Esophagus muscularis mucosa (tissue), 4 donors: ENCODE data around the gene GNAS-AS1. TPM values are rescaled to one million over a fixed set of nuclear protein-coding genes. Genes with fewer than 3 reads are reported as not detected.

Source experiments
- DNase-seq: peaks from one replicate; pipeline ENCODE4 v3.0.0-alpha.2; 2017; ENCODE audit errors: extremely low spot score
- H3K27ac ChIP-seq, 4 donors: fragments of 200-600 bp; sonication (generic); replicated peaks in 1 of 4; 1 replicate in 3 of 4; 2 replicates in 1 of 4; pipeline ENCODE4 v1.5.1; 2016 to 2019; ENCODE audit warnings: mild to moderate bottlenecking in 1 of 4
- H3K27me3 ChIP-seq, 4 donors: fragments of 200-600 bp; sonication (generic); one replicate each; pipeline versions ENCODE4 v1.5.1 to v1.6.0; 2016 to 2019
- H3K36me3 ChIP-seq, 4 donors: fragments of 200-600 bp; sonication (generic); one replicate each; pipeline ENCODE4 v1.5.1; 2016 to 2019
- H3K4me1 ChIP-seq, 4 donors: fragments of 200-600 bp; sonication (generic); one replicate each; pipeline ENCODE4 v1.5.1; 2016 to 2019
- H3K4me3 ChIP-seq, 4 donors: fragments of 200-600 bp; sonication (generic); 1 replicate in 2 of 4; 2 replicates in 2 of 4; pipeline ENCODE4 v1.5.1; 2016 to 2019; ENCODE audit warnings: mild to moderate bottlenecking in 4 of 4, moderate library complexity in 1 of 4
- H3K9me3 ChIP-seq, 4 donors: fragments of 200-600 bp; sonication (generic); 1 replicate in 3 of 4; 2 replicates in 1 of 4; pipeline ENCODE4 v1.5.1; 2016 to 2019
- EP300 ChIP-seq: sonication (generic); formaldehyde crosslinking; IDR thresholded peaks from one replicate; pipeline ENCODE4 v1.6.1; 2017; ENCODE audit warnings: antibody characterized with exemption
- POLR2A ChIP-seq: fragments of 450-650 bp; IDR thresholded peaks from one replicate; pipeline ENCODE4 v1.6.1; 2017; ENCODE audit warnings: antibody characterized with exemption, moderate library complexity, mild to moderate bottlenecking, low read depth
- POLR2AphosphoS5 ChIP-seq, 2 donors: sonication (generic); formaldehyde crosslinking; IDR thresholded peaks; one replicate each; pipeline ENCODE4 v1.6.1; 2017; ENCODE audit warnings: antibody characterized with exemption in 2 of 2
- WGBS: methylation state at CpG from one replicate; pipeline ENCODE4 v1.1.5; 2018; 5-methylcytosine and 5-hydroxymethylcytosine counted together
- intact Hi-C: fragments of 100-400 bp; cut with DNase I; formaldehyde crosslinking; loops from one replicate; pipeline ENCODE4 v1.15.1; 2023
- total RNA-seq, 4 donors: library from RNA; depleted of rRNA; stranded (reverse); fragments of >200 nt; gene quantifications; one replicate each; pipeline versions ENCODE4 v1.1.0 to v1.2.1, GENCODE V29; 2016
- TF ChIP-seq, protein P1 (sequence below), 3 experiments: fragments of 200-600 bp in 2 of 3; fragments of 450-650 bp in 1 of 3; sonication (generic) in 2 of 3; IDR thresholded peaks; one replicate each; pipeline ENCODE4 v1.5.1; 2017 to 2019; ENCODE audit warnings: antibody characterized with exemption in 3 of 3, mild to moderate bottlenecking in 2 of 3, moderate library complexity in 1 of 3

GNAS-AS1 gene
- total RNA-seq, 4 donors from 2014 or later = 0.13 to 0.42 (median 0.23) TPM; not detected in 1

DNA sequence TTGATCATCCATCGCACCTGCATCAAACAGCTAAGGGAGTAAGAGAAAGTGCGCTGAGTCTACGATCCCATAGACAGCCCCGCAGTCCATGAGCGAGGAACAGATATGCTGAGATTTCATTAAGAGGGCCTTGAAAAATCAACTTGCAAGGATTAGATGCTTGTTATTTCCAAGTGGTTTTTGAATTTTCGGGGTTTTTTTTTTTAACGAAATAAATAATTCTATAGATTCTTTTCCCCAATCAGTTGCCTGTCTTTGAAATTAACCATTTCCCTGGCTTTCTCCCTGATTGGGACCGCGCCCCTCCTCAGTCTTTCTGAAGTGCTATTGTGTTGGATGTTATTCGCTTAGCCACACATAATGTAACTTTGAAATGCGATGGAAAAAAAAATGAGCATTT lies 48.6 kb downstream of the GNAS-AS1 start:
- no peak overlapping the region for H3K27ac ChIP-seq
- WGBS = 93% methylated on average over 11 of the region's 11 CpGs
- TF ChIP-seq POLR2AphosphoS5 (IDR thresholded peaks at IDR 0.05) (no peak), EP300 (no peak), POLR2A (no peak)
- TF ChIP-seq, protein P1, sequence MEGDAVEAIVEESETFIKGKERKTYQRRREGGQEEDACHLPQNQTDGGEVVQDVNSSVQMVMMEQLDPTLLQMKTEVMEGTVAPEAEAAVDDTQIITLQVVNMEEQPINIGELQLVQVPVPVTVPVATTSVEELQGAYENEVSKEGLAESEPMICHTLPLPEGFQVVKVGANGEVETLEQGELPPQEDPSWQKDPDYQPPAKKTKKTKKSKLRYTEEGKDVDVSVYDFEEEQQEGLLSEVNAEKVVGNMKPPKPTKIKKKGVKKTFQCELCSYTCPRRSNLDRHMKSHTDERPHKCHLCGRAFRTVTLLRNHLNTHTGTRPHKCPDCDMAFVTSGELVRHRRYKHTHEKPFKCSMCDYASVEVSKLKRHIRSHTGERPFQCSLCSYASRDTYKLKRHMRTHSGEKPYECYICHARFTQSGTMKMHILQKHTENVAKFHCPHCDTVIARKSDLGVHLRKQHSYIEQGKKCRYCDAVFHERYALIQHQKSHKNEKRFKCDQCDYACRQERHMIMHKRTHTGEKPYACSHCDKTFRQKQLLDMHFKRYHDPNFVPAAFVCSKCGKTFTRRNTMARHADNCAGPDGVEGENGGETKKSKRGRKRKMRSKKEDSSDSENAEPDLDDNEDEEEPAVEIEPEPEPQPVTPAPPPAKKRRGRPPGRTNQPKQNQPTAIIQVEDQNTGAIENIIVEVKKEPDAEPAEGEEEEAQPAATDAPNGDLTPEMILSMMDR (IDR thresholded peaks at IDR 0.05) = no peak
- DNase-seq = no peak
- H3K4me1 ChIP-seq = no peaks in the 10 kb centered on the region
- H3K9me3 ChIP-seq = no peaks in the 10 kb centered on the region
- H3K27me3 ChIP-seq = peaks cover 0 to 35% (median 0%) of the 10 kb centered on the region in 4 donors
- intact Hi-C loops = no loop called here
- no peaks in the 10 kb centered on the region for H3K36me3 ChIP-seq
- no peak overlapping the region for H3K4me3 ChIP-seq

DNA sequence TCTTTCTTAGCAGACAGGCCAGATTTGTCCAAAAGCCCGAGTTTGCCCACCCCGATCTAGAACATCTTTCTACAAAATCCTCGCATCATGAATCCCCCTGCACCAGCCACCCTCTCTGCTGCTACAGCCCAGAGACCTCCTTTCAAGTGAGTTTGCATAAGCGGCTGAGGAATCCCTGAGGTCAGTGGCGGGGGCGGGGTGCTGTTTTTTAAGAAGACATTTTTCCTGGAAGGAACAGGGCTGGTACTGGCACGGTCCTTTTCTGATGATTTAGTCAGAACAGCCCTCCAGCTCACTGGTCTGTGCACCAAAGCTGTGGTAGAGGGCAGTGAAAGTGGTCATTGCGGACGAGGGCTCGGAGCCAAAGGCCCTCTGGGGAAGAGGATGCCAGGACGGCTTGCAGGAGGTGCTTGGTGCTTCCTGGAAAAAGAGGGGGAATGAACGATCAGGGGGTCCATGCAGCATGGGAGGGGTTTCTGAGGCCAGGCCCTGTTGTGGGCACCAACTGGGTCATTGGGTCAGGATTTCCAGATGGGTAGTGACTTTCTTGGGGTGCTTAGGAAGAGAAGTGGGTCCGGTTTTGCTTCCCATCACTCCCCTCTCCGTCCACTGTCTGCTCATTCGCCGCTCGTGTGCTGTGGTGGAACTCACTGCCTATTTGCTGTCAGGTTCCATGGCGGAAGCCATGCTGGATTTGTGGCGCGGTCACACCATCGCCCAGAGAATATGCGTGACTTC lies 50.4 kb downstream of the GNAS-AS1 start:
- no peak overlapping the region for H3K27ac ChIP-seq
- no peaks in the 10 kb centered on the region for H3K9me3 ChIP-seq
- WGBS = 73% methylated on average over 22 of the region's 22 CpGs
- H3K4me1 ChIP-seq = no peaks in the 10 kb centered on the region
- intact Hi-C loops = no loop called here
- H3K27me3 ChIP-seq = peaks cover 0 to 41% (median 0%) of the 10 kb centered on the region in 4 donors
- DNase-seq = no peak
- TF ChIP-seq EP300 (no peak), POLR2A (no peak), POLR2AphosphoS5 (IDR thresholded peaks at IDR 0.05) (no peak)
- TF ChIP-seq, protein P1 (IDR thresholded peaks at IDR 0.05) = no peak
- H3K4me3 ChIP-seq = no peak overlapping the region
- H3K36me3 ChIP-seq = no peaks in the 10 kb centered on the region

DNA sequence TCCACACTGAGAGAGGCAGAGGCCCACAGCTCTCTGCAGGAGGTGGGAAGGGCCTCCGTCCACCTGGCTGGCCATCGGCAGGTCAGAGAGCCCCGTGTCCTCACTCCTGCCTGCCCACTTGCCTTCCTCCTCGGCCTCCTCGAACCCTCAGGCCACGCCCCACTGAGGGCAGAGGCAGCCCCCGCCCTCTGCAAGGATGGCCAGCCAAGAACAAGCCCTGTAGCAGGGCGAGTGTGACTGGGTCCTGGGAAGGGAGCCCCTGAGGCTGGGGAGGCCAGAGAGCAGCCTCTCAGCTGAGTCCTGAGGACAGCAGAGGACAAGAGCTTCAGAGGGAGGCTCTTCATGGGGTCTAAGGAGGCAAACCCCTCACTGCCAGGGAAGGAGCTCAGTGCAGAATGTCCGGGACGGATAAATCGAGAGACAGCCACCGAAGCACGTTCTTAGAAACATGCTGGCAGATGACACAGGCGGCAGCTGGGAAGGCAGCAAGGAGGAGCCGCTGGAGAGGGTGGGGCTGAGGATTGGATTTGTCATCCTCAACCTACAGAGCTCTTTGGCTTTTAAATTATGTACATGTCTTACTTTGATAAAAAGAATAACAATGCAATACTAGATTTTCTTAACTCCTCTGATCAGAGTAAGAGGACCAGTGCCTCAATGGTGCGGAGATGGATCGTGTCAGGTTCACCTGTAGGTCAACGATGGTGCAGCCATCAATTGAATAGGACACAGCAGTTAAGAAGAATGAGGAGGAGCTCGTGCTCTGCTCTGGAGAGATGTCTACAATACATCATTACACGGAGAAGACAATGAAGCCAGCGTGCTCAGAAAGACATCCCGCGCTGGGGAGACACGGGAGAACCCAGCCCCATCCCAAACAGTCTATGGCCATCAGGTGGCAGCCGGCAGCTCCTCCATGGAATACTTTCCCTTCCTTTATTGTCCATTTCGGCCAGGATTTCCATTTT lies 53.0 kb downstream of the GNAS-AS1 start:
- H3K27ac ChIP-seq = no peak overlapping the region
- H3K4me3 ChIP-seq = no peak overlapping the region
- no peaks in the 10 kb centered on the region for H3K9me3 ChIP-seq
- TF ChIP-seq, protein P1 (IDR thresholded peaks at IDR 0.05) = no peak
- TF ChIP-seq POLR2AphosphoS5 (IDR thresholded peaks at IDR 0.05) = no peak
- no peak for TF ChIP-seq EP300
- TF ChIP-seq POLR2A = no peak
- H3K4me1 ChIP-seq = no peaks in the 10 kb centered on the region
- no peak for DNase-seq
- peaks cover 0 to 41% (median 0%) of the 10 kb centered on the region in 4 donors for H3K27me3 ChIP-seq
- no peaks in the 10 kb centered on the region for H3K36me3 ChIP-seq
- WGBS = 88% methylated on average over 22 of the region's 26 CpGs
- intact Hi-C loops = no loop called here

DNA sequence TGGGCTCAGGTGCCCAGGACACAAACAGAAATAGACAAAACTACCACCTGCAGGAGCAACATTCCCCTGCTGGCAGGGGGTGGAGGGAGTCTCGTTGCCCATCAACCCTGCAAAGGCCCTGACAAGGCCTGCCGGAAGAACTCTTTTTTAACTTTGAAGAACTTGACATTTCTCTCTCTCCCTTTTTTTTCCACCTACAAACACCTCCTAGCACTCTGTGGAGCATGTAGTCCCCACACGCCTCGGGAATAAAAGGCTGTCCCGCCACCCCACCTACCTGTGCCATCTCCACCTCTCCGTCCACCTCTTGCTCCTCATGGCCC lies 54.8 kb downstream of the GNAS-AS1 start:
- DNase-seq = no peak
- WGBS = 92% methylated on average over 6 of the region's 6 CpGs
- H3K36me3 ChIP-seq = no peaks in the 10 kb centered on the region
- no peak for TF ChIP-seq EP300
- TF ChIP-seq POLR2AphosphoS5 (IDR thresholded peaks at IDR 0.05) = no peak
- TF ChIP-seq, protein P1 (IDR thresholded peaks at IDR 0.05) = no peak
- no peak for TF ChIP-seq POLR2A
- H3K27me3 ChIP-seq = peaks cover 0 to 53% (median 0%) of the 10 kb centered on the region in 4 donors
- no peaks in the 10 kb centered on the region for H3K4me1 ChIP-seq
- H3K4me3 ChIP-seq = no peak overlapping the region
- intact Hi-C loops = no loop called here
- no peaks in the 10 kb centered on the region for H3K9me3 ChIP-seq
- H3K27ac ChIP-seq = no peak overlapping the region
